ENCODE results near the gene ANO7. TPM values are rescaled to one million over a fixed set of nuclear protein-coding genes. Genes with fewer than 3 reads are reported as not detected.

ANO7 gene
- total RNA-seq, 2 experiments from 2014 or later = 0.14 to 0.25 TPM

DNA sequence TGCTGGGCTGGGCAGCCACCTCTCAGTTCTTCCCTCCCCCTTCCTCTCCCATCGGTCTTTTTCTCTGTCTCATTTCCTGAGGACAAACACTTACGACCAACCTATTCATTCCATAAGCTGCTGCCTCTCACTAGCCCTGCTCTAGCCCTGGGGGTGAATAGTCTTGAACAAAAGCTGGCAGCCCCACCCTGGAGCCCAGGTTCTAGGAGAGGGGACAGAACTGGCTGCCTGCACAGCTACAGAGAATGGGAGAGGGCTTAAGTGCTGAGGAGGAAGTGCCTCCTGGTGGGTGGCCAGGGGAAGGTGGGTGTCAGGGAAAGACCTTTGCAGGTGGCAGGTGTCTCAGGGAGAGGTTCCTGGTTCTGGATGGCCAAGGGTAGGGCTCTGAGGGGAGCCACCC is 22.8 kb downstream of the ANO7 start:
- no peaks in the 10 kb centered on the region for H3K27me3 Mint-ChIP-seq

DNA sequence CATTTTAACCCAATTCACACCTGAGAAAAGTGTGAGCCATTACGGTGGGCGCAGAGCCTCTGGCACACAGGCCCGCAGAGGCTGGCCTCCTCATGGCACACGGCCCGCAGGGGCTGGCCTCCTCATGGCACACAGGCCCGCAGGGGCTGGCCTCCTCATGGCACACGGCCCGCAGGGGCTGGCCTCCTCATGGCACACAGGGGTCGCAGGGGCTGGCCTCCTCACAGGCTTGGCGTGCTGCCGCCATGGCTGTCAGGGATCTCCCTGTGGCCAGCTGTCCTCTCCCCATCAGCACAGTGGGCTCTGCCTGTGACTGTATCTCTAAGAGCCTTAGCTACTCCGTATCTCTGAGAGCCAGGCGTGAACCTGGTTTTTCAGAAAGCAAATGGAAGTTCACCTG is 24.6 kb downstream of the ANO7 start:
- H3K4me3 Mint-ChIP-seq = no peak overlapping the region
- ChIA-PET CTCF (no interaction called here), POLR2A (no interaction called here)
- intact Hi-C loops (cut with DNase I, micrococcal nuclease) = loop anchor here (10.0 kb wide), 2 partner anchors 128 to 658 kb away; partner anchors contain the start of gene ANKMY1 (in 1 of the 2)
- DNase-seq = no peak
- H3K4me1 ChIP-seq (ENCODE audit: insufficient read depth, low read length) = peaks cover 5% of the 10 kb centered on the region
- ATAC-seq (ENCODE audit: poor library complexity) = no peak
- H3K27me3 ChIP-seq (ENCODE audit: control insufficient read depth in 1 of 2, insufficient read depth in 2 of 2, low read length in 2 of 2) = no peaks in the 10 kb centered on the region
- H3K36me3 Mint-ChIP-seq (ENCODE audit: low read depth) = no peaks in the 10 kb centered on the region
- H3K4me3 ChIP-seq (ENCODE audit: low read length) = no peak overlapping the region
- no peak overlapping the region for H3K27ac ChIP-seq (ENCODE audit: low read depth in 1 of 2, low read length in 2 of 2)
- TF ChIP-seq, protein P1, sequence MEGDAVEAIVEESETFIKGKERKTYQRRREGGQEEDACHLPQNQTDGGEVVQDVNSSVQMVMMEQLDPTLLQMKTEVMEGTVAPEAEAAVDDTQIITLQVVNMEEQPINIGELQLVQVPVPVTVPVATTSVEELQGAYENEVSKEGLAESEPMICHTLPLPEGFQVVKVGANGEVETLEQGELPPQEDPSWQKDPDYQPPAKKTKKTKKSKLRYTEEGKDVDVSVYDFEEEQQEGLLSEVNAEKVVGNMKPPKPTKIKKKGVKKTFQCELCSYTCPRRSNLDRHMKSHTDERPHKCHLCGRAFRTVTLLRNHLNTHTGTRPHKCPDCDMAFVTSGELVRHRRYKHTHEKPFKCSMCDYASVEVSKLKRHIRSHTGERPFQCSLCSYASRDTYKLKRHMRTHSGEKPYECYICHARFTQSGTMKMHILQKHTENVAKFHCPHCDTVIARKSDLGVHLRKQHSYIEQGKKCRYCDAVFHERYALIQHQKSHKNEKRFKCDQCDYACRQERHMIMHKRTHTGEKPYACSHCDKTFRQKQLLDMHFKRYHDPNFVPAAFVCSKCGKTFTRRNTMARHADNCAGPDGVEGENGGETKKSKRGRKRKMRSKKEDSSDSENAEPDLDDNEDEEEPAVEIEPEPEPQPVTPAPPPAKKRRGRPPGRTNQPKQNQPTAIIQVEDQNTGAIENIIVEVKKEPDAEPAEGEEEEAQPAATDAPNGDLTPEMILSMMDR (IDR thresholded peaks at IDR 0.05) = no peak
- no peak overlapping the region for H3K27ac Mint-ChIP-seq
- H3K9me3 ChIP-seq (ENCODE audit: control insufficient read depth in 1 of 2, insufficient read depth in 1 of 2, low read length in 2 of 2) = no peaks in the 10 kb centered on the region
- no peaks in the 10 kb centered on the region for H3K9me3 Mint-ChIP-seq
- H3K4me1 Mint-ChIP-seq (ENCODE audit: low read depth) = peaks cover 5% of the 10 kb centered on the region
- no peaks in the 10 kb centered on the region for H3K27me3 Mint-ChIP-seq
- H3K36me3 ChIP-seq (ENCODE audit: insufficient read depth, low read length) = no peaks in the 10 kb centered on the region

More for the DNA sequence above, 22.8 kb downstream of the ANO7 start:
- H3K27ac Mint-ChIP-seq = no peak overlapping the region
- H3K4me3 Mint-ChIP-seq = no peak overlapping the region
- Histone ChIP-seq H3K4me1 (ENCODE audit: insufficient read depth, low read length) (no peaks in the 10 kb centered on the region), H3K27me3 (ENCODE audit: control insufficient read depth in 1 of 2, insufficient read depth in 2 of 2, low read length in 2 of 2) (no peaks in the 10 kb centered on the region), H3K4me3 (ENCODE audit: low read length) (no peak overlapping the region), H3K27ac (ENCODE audit: low read depth in 1 of 2, low read length in 2 of 2) (no peak overlapping the region), H3K9me3 (ENCODE audit: control insufficient read depth in 1 of 2, insufficient read depth in 1 of 2, low read length in 2 of 2) (no peaks in the 10 kb centered on the region), H3K36me3 (ENCODE audit: insufficient read depth, low read length) (no peaks in the 10 kb centered on the region)
- ChIA-PET CTCF (no interaction called here), POLR2A (no interaction called here)
- no peaks in the 10 kb centered on the region for H3K36me3 Mint-ChIP-seq (ENCODE audit: low read depth)
- intact Hi-C loops (cut with DNase I, micrococcal nuclease) = loop anchor here (10.0 kb wide), 2 partner anchors 126 to 656 kb away; partner anchors contain the start of gene ANKMY1 (in 1 of the 2)
- TF ChIP-seq, protein P1 (IDR thresholded peaks at IDR 0.05) = no peak
- no peaks in the 10 kb centered on the region for H3K9me3 Mint-ChIP-seq
- DNase-seq (no peak), ATAC-seq (ENCODE audit: poor library complexity) (no peak)
- H3K4me1 Mint-ChIP-seq (ENCODE audit: low read depth) = no peaks in the 10 kb centered on the region

DNA sequence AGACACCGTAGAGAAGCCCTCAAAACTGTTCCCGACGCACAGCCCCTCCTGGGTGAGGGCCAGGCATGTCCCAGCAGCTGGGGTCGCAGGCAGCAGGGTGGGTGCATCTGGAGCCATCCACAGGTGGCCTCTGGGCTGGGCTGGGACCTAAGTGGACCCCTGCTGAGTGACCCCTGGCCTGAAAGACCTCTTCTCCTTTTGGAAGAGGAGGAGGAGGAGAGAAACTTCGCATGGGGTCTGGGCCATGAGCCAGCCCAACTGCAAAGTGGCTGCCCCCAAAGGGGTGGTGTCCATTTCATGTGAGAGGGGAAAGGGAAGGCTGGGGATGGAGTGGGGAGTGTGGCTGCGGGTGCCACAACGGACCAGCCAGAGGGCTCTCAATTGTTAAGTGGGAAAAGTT is 25.1 kb downstream of the ANO7 start:
- peaks cover 9% of the 10 kb centered on the region for H3K4me1 Mint-ChIP-seq (ENCODE audit: low read depth)

More for the DNA sequence above, 25.1 kb downstream of the ANO7 start:
- Histone ChIP-seq H3K27ac (ENCODE audit: low read depth in 1 of 2, low read length in 2 of 2) (no peak overlapping the region), H3K36me3 (ENCODE audit: insufficient read depth, low read length) (no peaks in the 10 kb centered on the region), H3K4me3 (ENCODE audit: low read length) (no peak overlapping the region), H3K4me1 (ENCODE audit: insufficient read depth, low read length) (peaks cover 7% of the 10 kb centered on the region), H3K9me3 (ENCODE audit: control insufficient read depth in 1 of 2, insufficient read depth in 1 of 2, low read length in 2 of 2) (no peaks in the 10 kb centered on the region), H3K27me3 (ENCODE audit: control insufficient read depth in 1 of 2, insufficient read depth in 2 of 2, low read length in 2 of 2) (no peaks in the 10 kb centered on the region)
- no peaks in the 10 kb centered on the region for H3K36me3 Mint-ChIP-seq (ENCODE audit: low read depth)
- DNase-seq (no peak), ATAC-seq (ENCODE audit: poor library complexity) (no peak)
- ChIA-PET CTCF (no interaction called here), POLR2A (no interaction called here)
- no peak overlapping the region for H3K4me3 Mint-ChIP-seq
- no peak overlapping the region for H3K27ac Mint-ChIP-seq
- no peaks in the 10 kb centered on the region for H3K9me3 Mint-ChIP-seq
- H3K27me3 Mint-ChIP-seq = no peaks in the 10 kb centered on the region
- TF ChIP-seq, protein P1 (IDR thresholded peaks at IDR 0.05) = no peak
- intact Hi-C loops (cut with DNase I, micrococcal nuclease) = loop anchor here (10.0 kb wide), 2 partner anchors 129 to 659 kb away; partner anchors contain the start of gene ANKMY1 (in 1 of the 2)

Measured in CD4-positive, alpha-beta T cell (primary cell).